Stimulated activated CD4-positive, alpha-beta T cell treated with anti-CD3 and anti-CD28 coated beads, Interleukin-15, amount 100 ng/mL, for 48 hours (primary cell): ENCODE measurements around the gene RASL11B.

Experiments
- DNase-seq, 2 donors: peaks; one replicate each; pipeline ENCODE4 v3.0.0-alpha.2; 2020; ENCODE audit warnings: low read depth in 2 of 2

The RASL11B gene

GRCh38 chr4:52874948-52875347, 12.8 kb downstream of the RASL11B start:
- no peak for DNase-seq

- DNase-seq: no peak
These were observed 14.0 kb downstream of the RASL11B start for GRCh38 chr4:52876069-52876468.

- DNase-seq: no peak
These were observed 14.9 kb downstream of the RASL11B start for GRCh38 chr4:52877036-52877435.

GRCh38 chr4:52877694-52878093, 15.6 kb downstream of the RASL11B start:
- DNase-seq: no peak

- DNase-seq: no peak
These were observed 17.4 kb downstream of the RASL11B start for GRCh38 chr4:52879471-52879870.

- no peak for DNase-seq
These were observed 18.9 kb downstream of the RASL11B start for GRCh38 chr4:52880994-52881393.

- no peak for DNase-seq
These were observed 21.1 kb downstream of the RASL11B start for GRCh38 chr4:52883183-52883621.

- DNase-seq: no peak
These were observed 21.9 kb downstream of the RASL11B start for GRCh38 chr4:52883707-52884669.

- no peak for DNase-seq
These were observed 22.9 kb downstream of the RASL11B start for GRCh38 chr4:52884994-52885393.

GRCh38 chr4:52889354-52889753, 27.2 kb downstream of the RASL11B start:
- DNase-seq: no peak

GRCh38 chr4:52889778-52890520, 27.8 kb downstream of the RASL11B start:
- DNase-seq: peak in 1 of 2 donors; percentile 8

- DNase-seq: no peak
These were observed 28.3 kb downstream of the RASL11B start for GRCh38 chr4:52890521-52890791.

- no peak for DNase-seq
These were observed 29.6 kb downstream of the RASL11B start for GRCh38 chr4:52891743-52892142.

GRCh38 chr4:52892880-52893279, 30.8 kb downstream of the RASL11B start:
- no peak for DNase-seq

GRCh38 chr4:52894443-52894842, 32.3 kb downstream of the RASL11B start:
- no peak for DNase-seq

- DNase-seq: no peak
These were observed 41.2 kb downstream of the RASL11B start for GRCh38 chr4:52903273-52903672.

- no peak for DNase-seq
These were observed 42.3 kb downstream of the RASL11B start for GRCh38 chr4:52904421-52904820.

- no peak for DNase-seq
These were observed 45.4 kb downstream of the RASL11B start for GRCh38 chr4:52907510-52907909.

- no peak for DNase-seq
These were observed 48.0 kb downstream of the RASL11B start for GRCh38 chr4:52910115-52910514.

- DNase-seq: peak; percentile 61 to 70
These were observed 49.7 kb downstream of the RASL11B start for GRCh38 chr4:52911684-52912294.

GRCh38 chr4:52912608-52913007, 50.5 kb downstream of the RASL11B start:
- DNase-seq: no peak

- no peak for DNase-seq
These were observed 52.0 kb downstream of the RASL11B start for GRCh38 chr4:52914051-52914605.
